HepG2 (cell line): ENCODE measurements around the gene PCBP2. TPM values are rescaled to one million over a fixed set of nuclear protein-coding genes. Genes with fewer than 3 reads are reported as not detected.

Experiments
- AGO2 ChIP-seq: fragments of 200-400 bp; formaldehyde crosslinking; optimal IDR thresholded peaks from 2 replicates; pipeline ENCODE3; 2017; ENCODE audit warnings: mild to moderate bottlenecking, low read depth, low read length, moderate library complexity
- ARNT ChIP-seq: fragments of 450-650 bp; IDR thresholded peaks from 2 replicates; pipeline ENCODE4 v1.6.1; 2017
- ATF6 ChIP-seq: sonication (generic); formaldehyde crosslinking; conservative IDR thresholded peaks from 2 replicates; pipeline ENCODE4 v1.4.0; 2020; ENCODE audit warnings: missing genetic modification reagents
- GATA4 ChIP-seq: sonication (generic); IDR thresholded peaks from 2 replicates; pipeline ENCODE4 v1.6.1; 2016; ENCODE audit warnings: antibody characterized with exemption, low read depth, borderline replicate concordance
- GZF1 ChIP-seq: sonication (generic); formaldehyde crosslinking; IDR thresholded peaks from 2 replicates; pipeline ENCODE4 v1.5.1; 2020; ENCODE audit warnings: mild to moderate bottlenecking, missing genetic modification reagents
- RAD51 ChIP-seq: fragments of 450-650 bp; IDR thresholded peaks from 2 replicates; pipeline ENCODE4 v1.6.1; 2016; ENCODE audit warnings: borderline replicate concordance
- RBM22 ChIP-seq: fragments of 200-400 bp; formaldehyde crosslinking; optimal IDR thresholded peaks from 2 replicates; pipeline ENCODE3; 2017; ENCODE audit warnings: mild to moderate bottlenecking, low read length, moderate library complexity
- ZBTB7A ChIP-seq: sonication (generic); formaldehyde crosslinking; IDR thresholded peaks from 2 replicates; pipeline ENCODE4 v1.8.0; 2022; ENCODE audit warnings: mild to moderate bottlenecking, missing genetic modification reagents
- ZC3H4 ChIP-seq: sonication (generic); formaldehyde crosslinking; IDR thresholded peaks from 2 replicates; pipeline ENCODE4 v1.4.0; 2020; ENCODE audit warnings: missing genetic modification reagents, borderline replicate concordance
- ZFP37 ChIP-seq: sonication (generic); formaldehyde crosslinking; IDR thresholded peaks from 2 replicates; pipeline ENCODE4 v1.4.0; 2020; ENCODE audit warnings: missing genetic modification reagents, borderline replicate concordance
- ZKSCAN8 ChIP-seq: IDR thresholded peaks from 2 replicates; pipeline ENCODE4 v1.6.1; 2016; ENCODE audit warnings: borderline replicate concordance, missing genetic modification reagents, missing compliant biosample characterization
- ZNF253 ChIP-seq: sonication (generic); formaldehyde crosslinking; IDR thresholded peaks from 2 replicates; pipeline ENCODE4 v1.8.0; 2022; ENCODE audit warnings: mild to moderate bottlenecking, missing genetic modification reagents, borderline replicate concordance
- ZNF614 ChIP-seq: IDR thresholded peaks from 2 replicates; pipeline ENCODE4 v1.6.1; 2018; ENCODE audit warnings: missing biosample characterization, missing genetic modification reagents, inconsistent platforms, borderline replicate concordance
- ZNF619 ChIP-seq: sonication (generic); formaldehyde crosslinking; IDR thresholded peaks from 2 replicates; pipeline ENCODE4 v1.4.0; 2020; ENCODE audit warnings: mild to moderate bottlenecking, missing genetic modification reagents
- ZNF75D ChIP-seq: sonication (generic); formaldehyde crosslinking; IDR thresholded peaks from 2 replicates; pipeline ENCODE4 v1.8.1; 2023; ENCODE audit warnings: missing genetic modification reagents, mild to moderate bottlenecking, borderline replicate concordance
- polyA plus RNA-seq, 8 experiments: library from polyadenylated mRNA; depleted of rRNA in 3 of 8; stranded (reverse) in 7 of 8; unstranded in 1 of 8; fragments of >200 nt; fragmentation: Illumina TruSeq in 4 of 8; extraction: Trizol in 4 of 8; gene quantifications; 2 replicates each; pipeline versions ENCODE4 v1.2.1 to v1.2.3, GENCODE V29; 2011 to 2016; ENCODE audit warnings: low read depth in 4 of 8, missing spikeins in 1 of 8, mixed read lengths in 1 of 8; ENCODE audit not compliant: insufficient read depth in 1 of 8
- total RNA-seq, 5 experiments: library from RNA; depleted of rRNA; stranded (reverse); fragments of >200 nt; fragmentation: Illumina TruSeq; extraction: Trizol; gene quantifications; 2 replicates each; pipeline ENCODE4 v1.2.3, GENCODE V29; 2016; ENCODE audit warnings: low read depth in 1 of 5

PCBP2 gene
- total and polyA plus RNA-seq, 2 of the 13 experiments (the other 11 are each of a cell fraction or from before 2014, with no cell fraction given): 154 to 345 TPM

GRCh38 chr12:53483225-53483978, 31.5 kb downstream of the PCBP2 start (continued):
- no peak for TF ChIP-seq ZNF619
- no peak for TF ChIP-seq ZNF75D (CRISPR knock-in tag)
- no peak for TF ChIP-seq ZNF614 (CRISPR knock-in tag)
- no peak for TF ChIP-seq ZNF253 (CRISPR knock-in tag)
- TF ChIP-seq RAD51: no peak
- no peak for TF ChIP-seq ARNT
- no peak for TF ChIP-seq ZFP37 (CRISPR knock-in tag)
- TF ChIP-seq ATF6 (CRISPR knock-in tag): no peak
- no peak for TF ChIP-seq ZBTB7A (CRISPR knock-in tag)
- no peak for TF ChIP-seq AGO2
- TF ChIP-seq ZC3H4 (CRISPR knock-in tag): peak; percentile 54; the same call in 1 of the 2 replicates
- TF ChIP-seq RBM22: peak; percentile 98
- TF ChIP-seq GATA4: no peak
- no peak for TF ChIP-seq GZF1 (CRISPR knock-in tag)
- TF ChIP-seq ZKSCAN8 (CRISPR knock-in tag): no peak
